Uterus (tissue), 4 donors: ENCODE data around the gene MED10. TPM values are rescaled to one million over a fixed set of nuclear protein-coding genes. Genes with fewer than 3 reads are reported as not detected.
"Not testable (repeated sequence)": the region's sequence is repeated elsewhere in the genome, so short reads cannot be mapped to it uniquely, and the experiment has no call there.

Experiments used
- DNase-seq, 2 donors: peaks; one replicate each; pipeline ENCODE4 v3.0.0-alpha.2; 2019 to 2020
- H3K27ac ChIP-seq, 2 donors: fragments of 200-600 bp; sonication (generic); 1 replicate in 1 of 2; 2 replicates in 1 of 2; pipeline ENCODE4 v1.5.1; 2016 to 2018
- H3K27me3 ChIP-seq, 2 donors: fragments of 200-600 bp; sonication (generic); one replicate each; pipeline ENCODE4 v1.5.1; 2018 to 2019; ENCODE audit warnings: control low read depth in 1 of 2
- H3K36me3 ChIP-seq, 2 donors: fragments of 200-600 bp; sonication (generic); one replicate each; pipeline ENCODE4 v1.5.1; 2019; ENCODE audit warnings: control low read depth in 1 of 2
- H3K4me1 ChIP-seq, 2 donors: fragments of 200-600 bp; sonication (generic); one replicate each; pipeline ENCODE4 v1.5.1; 2018 to 2019; ENCODE audit warnings: control low read depth in 1 of 2
- H3K4me3 ChIP-seq, 2 donors: fragments of 200-600 bp; sonication (generic); 1 replicate in 1 of 2; 2 replicates in 1 of 2; pipeline ENCODE4 v1.5.1; 2018 to 2019; ENCODE audit warnings: mild to moderate bottlenecking in 1 of 2
- H3K9me3 ChIP-seq, 2 donors: fragments of 200-600 bp; sonication (generic); one replicate each; pipeline ENCODE4 v1.5.1; 2019; ENCODE audit warnings: control low read depth in 1 of 2
- CTCF ChIP-seq, 4 experiments: fragments of 200-600 bp in 2 of 4; fragments of 450-650 bp in 2 of 4; sonication (generic) in 2 of 4; IDR thresholded peaks; one replicate each; pipeline ENCODE4 v1.5.1; 2016 to 2019; ENCODE audit warnings: antibody characterized with exemption in 4 of 4, mild to moderate bottlenecking in 2 of 4, moderate library complexity in 1 of 4
- POLR2A ChIP-seq, 2 donors: fragments of 450-650 bp; IDR thresholded peaks; one replicate each; pipeline ENCODE4 v1.6.1; 2016; ENCODE audit warnings: antibody characterized with exemption in 2 of 2, mild to moderate bottlenecking in 1 of 2, moderate library complexity in 1 of 2
- intact Hi-C: fragments of 100-400 bp; cut with DNase I; formaldehyde crosslinking; loops from one replicate; pipeline ENCODE4 v1.15.1; 2023; ENCODE audit warnings: low total_unique reads
- total RNA-seq, 4 donors: library from RNA; depleted of rRNA in 3 of 4; stranded (reverse); fragments of >200 nt in 3 of 4; gene quantifications; one replicate each; pipeline versions ENCODE4 v1.1.0 to v1.2.4, GENCODE V29; 2014 to 2023
- donor health status: DM: yes; HTN: yes; CAD: no.

The MED10 gene
- total RNA-seq, 4 donors from 2014 or later, result 5.1 to 32.6 (median 20.6) TPM

- no peaks in the 10 kb centered on the region for H3K36me3 ChIP-seq
Observed at GRCh38 chr5:6361101-6361500, 17.2 kb downstream of the MED10 start.

GRCh38 chr5:6360323-6361072 lies 17.8 kb downstream of the MED10 start:
- H3K4me3 ChIP-seq, result no peak overlapping the region
- no peaks in the 10 kb centered on the region for H3K4me1 ChIP-seq
- no peaks in the 10 kb centered on the region for H3K27me3 ChIP-seq
- intact Hi-C loops, result no loop called here
- TF ChIP-seq CTCF (IDR thresholded peaks at IDR 0.05) (no peak), POLR2A (IDR thresholded peaks at IDR 0.05) (no peak)
- H3K36me3 ChIP-seq, result no peaks in the 10 kb centered on the region
- H3K9me3 ChIP-seq, result no peaks in the 10 kb centered on the region
- DNase-seq, result no peak
- no peak overlapping the region for H3K27ac ChIP-seq

More at GRCh38 chr5:6361101-6361500, 17.2 kb downstream of the MED10 start:
- no peak for TF ChIP-seq POLR2A (IDR thresholded peaks at IDR 0.05)
- no peak for TF ChIP-seq CTCF (IDR thresholded peaks at IDR 0.05)
- DNase-seq, result no peak
- Histone ChIP-seq H3K4me1 (no peaks in the 10 kb centered on the region), H3K9me3 (no peaks in the 10 kb centered on the region), H3K27me3 (no peaks in the 10 kb centered on the region), H3K27ac (no peak overlapping the region), H3K4me3 (no peak overlapping the region)
- intact Hi-C loops, result no loop called here

- Histone ChIP-seq H3K4me1 (no peaks in the 10 kb centered on the region), H3K36me3 (no peaks in the 10 kb centered on the region), H3K9me3 (no peaks in the 10 kb centered on the region), H3K27ac (no peak overlapping the region), H3K27me3 (no peaks in the 10 kb centered on the region), H3K4me3 (no peak overlapping the region)
- TF ChIP-seq CTCF (IDR thresholded peaks at IDR 0.05), result no peak
- TF ChIP-seq POLR2A (IDR thresholded peaks at IDR 0.05), result no peak
- intact Hi-C loops, result no loop called here
- no peak for DNase-seq
Observed at GRCh38 chr5:6359555-6360322, 18.6 kb downstream of the MED10 start.

GRCh38 chr5:6358434-6358820 lies 19.9 kb downstream of the MED10 start:
- Histone ChIP-seq H3K27ac (no peak overlapping the region), H3K27me3 (no peaks in the 10 kb centered on the region), H3K9me3 (no peaks in the 10 kb centered on the region), H3K4me1 (no peaks in the 10 kb centered on the region), H3K4me3 (no peak overlapping the region), H3K36me3 (no peaks in the 10 kb centered on the region)
- TF ChIP-seq CTCF (IDR thresholded peaks at IDR 0.05) (no peak), POLR2A (IDR thresholded peaks at IDR 0.05) (no peak)
- intact Hi-C loops, result no loop called here
- no peak for DNase-seq

- H3K27ac ChIP-seq, H3K9me3 ChIP-seq, DNase-seq, intact Hi-C loops, H3K27me3 ChIP-seq, H3K4me1 ChIP-seq, H3K36me3 ChIP-seq, H3K4me3 ChIP-seq: not testable (repeated sequence)
Observed at GRCh38 chr5:6357817-6358433, 20.4 kb downstream of the MED10 start.
